Measurements from ENCODE around the gene CPA1. TPM values are rescaled to one million over a fixed set of nuclear protein-coding genes. Genes with fewer than 3 reads are reported as not detected.

CPA1 gene
- total and polyA plus RNA-seq, 2 donors from 2014 or later: 0.50 to 1.1 TPM

GRCh38 chr7:130418306-130418705, 38.0 kb downstream of the CPA1 start:
- DNase-seq (no peak), FAIRE-seq (no peak)
- H3K27me3 ChIP-seq (ENCODE audit: control insufficient read depth, insufficient read depth, low read length): no peaks in the 10 kb centered on the region
- TF ChIP-seq CTCF (IDR thresholded peaks at IDR 0.05; ENCODE audit: borderline replicate concordance, extremely low read depth, insufficient read depth): no peak
- no peak overlapping the region for H3K27ac ChIP-seq (ENCODE audit: low read depth in 2 of 2, low read length in 2 of 2)
- H3K9ac ChIP-seq (ENCODE audit: low read length in 3 of 3): no peak overlapping the region
- H3K9me3 ChIP-seq (ENCODE audit: control insufficient read depth in 2 of 3, insufficient read depth in 1 of 3, low read length in 3 of 3): no peaks in the 10 kb centered on the region
- no peak overlapping the region for H3K4me3 ChIP-seq (ENCODE audit: low read length in 3 of 3)
- peaks cover 0 to 3% (median 0%) of the 10 kb centered on the region in 3 donors for H3K4me1 ChIP-seq (ENCODE audit: control insufficient read depth in 2 of 3, insufficient read depth in 2 of 3, low read depth in 1 of 3, low read length in 3 of 3)
- peaks cover 0 to 2% (median 0%) of the 10 kb centered on the region in 3 donors for H3K36me3 ChIP-seq (ENCODE audit: control insufficient read depth in 2 of 3, insufficient read depth in 3 of 3, low read length in 3 of 3)
- intact Hi-C loops (cut with DNase I): no loop called here

GRCh38 chr7:130419658-130420057, 39.4 kb downstream of the CPA1 start:
- Histone ChIP-seq H3K36me3 (ENCODE audit: control insufficient read depth in 2 of 3, insufficient read depth in 3 of 3, low read length in 3 of 3) (peaks cover 0 to 2% (median 0%) of the 10 kb centered on the region in 3 donors), H3K27me3 (ENCODE audit: control insufficient read depth, insufficient read depth, low read length) (no peaks in the 10 kb centered on the region), H3K27ac (ENCODE audit: low read depth in 2 of 2, low read length in 2 of 2) (no peak overlapping the region), H3K4me3 (ENCODE audit: low read length in 3 of 3) (no peak overlapping the region), H3K4me1 (ENCODE audit: control insufficient read depth in 2 of 3, insufficient read depth in 2 of 3, low read depth in 1 of 3, low read length in 3 of 3) (peaks cover 0 to 3% (median 0%) of the 10 kb centered on the region in 3 donors), H3K9ac (ENCODE audit: low read length in 3 of 3) (no peak overlapping the region), H3K9me3 (ENCODE audit: control insufficient read depth in 2 of 3, insufficient read depth in 1 of 3, low read length in 3 of 3) (no peaks in the 10 kb centered on the region)
- peak in 4 of 5 donors; percentile 51 to 89 (median 74) for DNase-seq
- intact Hi-C loops (cut with DNase I): no loop called here
- no peak for FAIRE-seq
- TF ChIP-seq CTCF (IDR thresholded peaks at IDR 0.05; ENCODE audit: borderline replicate concordance, extremely low read depth, insufficient read depth): no peak

- no peak overlapping the region for H3K27ac ChIP-seq (ENCODE audit: low read depth in 2 of 2, low read length in 2 of 2)
Measured at GRCh38 chr7:130420943-130421578, 40.8 kb downstream of the CPA1 start.

More at GRCh38 chr7:130420943-130421578, 40.8 kb downstream of the CPA1 start:
- TF ChIP-seq CTCF (IDR thresholded peaks at IDR 0.05; ENCODE audit: borderline replicate concordance, extremely low read depth, insufficient read depth): no peak
- Histone ChIP-seq H3K4me3 (ENCODE audit: low read length in 3 of 3) (no peak overlapping the region), H3K36me3 (ENCODE audit: control insufficient read depth in 2 of 3, insufficient read depth in 3 of 3, low read length in 3 of 3) (peaks cover 0 to 2% (median 0%) of the 10 kb centered on the region in 3 donors), H3K4me1 (ENCODE audit: control insufficient read depth in 2 of 3, insufficient read depth in 2 of 3, low read depth in 1 of 3, low read length in 3 of 3) (peaks cover 0 to 3% (median 0%) of the 10 kb centered on the region in 3 donors), H3K9ac (ENCODE audit: low read length in 3 of 3) (no peak overlapping the region), H3K9me3 (ENCODE audit: control insufficient read depth in 2 of 3, insufficient read depth in 1 of 3, low read length in 3 of 3) (no peaks in the 10 kb centered on the region), H3K27me3 (ENCODE audit: control insufficient read depth, insufficient read depth, low read length) (no peaks in the 10 kb centered on the region)
- intact Hi-C loops (cut with DNase I): no loop called here
- FAIRE-seq (no peak), DNase-seq (peak in 1 of 5 donors; percentile 30)

All from kidney (tissue), 14 donors.